GM18909 (cell line): Measurements from ENCODE around the gene CALB2.
"Not testable (repeated sequence)": the region's sequence is repeated elsewhere in the genome, so short reads cannot be mapped to it uniquely, and the experiment has no call there.

ENCODE experiments used
- ATAC-seq: cut with Tn5 transposase; IDR thresholded peaks from one replicate; pipeline ENCODE4 v1.9.1; 2021; ENCODE audit warnings: mild to moderate bottlenecking; ENCODE audit not compliant: unreplicated experiment, poor library complexity

CALB2 gene

DNA sequence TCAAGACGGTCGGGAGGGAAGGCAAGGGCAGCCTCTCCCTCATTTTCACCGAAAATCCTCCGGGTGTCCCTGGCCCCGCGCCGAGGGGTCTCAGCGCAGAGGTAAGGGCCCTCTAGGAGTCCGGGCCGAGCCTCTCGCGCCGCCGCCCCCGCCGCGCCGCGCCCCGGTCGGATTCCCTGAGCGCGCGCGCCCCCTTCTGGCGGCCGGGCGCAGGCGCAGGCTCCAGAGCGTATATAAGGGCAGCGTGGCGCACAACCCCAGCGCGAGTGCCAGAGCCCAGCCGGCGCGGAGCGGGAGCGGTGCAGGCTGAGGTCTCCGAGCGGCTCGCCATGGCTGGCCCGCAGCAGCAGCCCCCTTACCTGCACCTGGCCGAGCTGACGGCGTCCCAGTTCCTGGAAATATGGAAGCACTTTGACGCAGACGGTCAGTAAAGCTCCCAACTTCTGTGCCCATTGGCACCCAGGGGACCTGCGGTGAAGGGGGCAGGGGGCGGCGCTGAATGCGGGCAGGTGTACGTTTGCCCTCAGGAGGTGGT is at the start of gene CALB2:
Gene CALB2, plus strand, starts transcription at position 260 of the 535 bp plus-strand sequence. Its CDS starts 70 bp downstream, at position 330.
- peak; percentile 87 for ATAC-seq

GRCh38 chr16:71311553-71312158 is 46.9 kb upstream of the CALB2 start:
- ATAC-seq, result no peak

- not testable (repeated sequence) for ATAC-seq
These were observed 44.9 kb upstream of the CALB2 start for GRCh38 chr16:71313591-71313990.

DNA sequence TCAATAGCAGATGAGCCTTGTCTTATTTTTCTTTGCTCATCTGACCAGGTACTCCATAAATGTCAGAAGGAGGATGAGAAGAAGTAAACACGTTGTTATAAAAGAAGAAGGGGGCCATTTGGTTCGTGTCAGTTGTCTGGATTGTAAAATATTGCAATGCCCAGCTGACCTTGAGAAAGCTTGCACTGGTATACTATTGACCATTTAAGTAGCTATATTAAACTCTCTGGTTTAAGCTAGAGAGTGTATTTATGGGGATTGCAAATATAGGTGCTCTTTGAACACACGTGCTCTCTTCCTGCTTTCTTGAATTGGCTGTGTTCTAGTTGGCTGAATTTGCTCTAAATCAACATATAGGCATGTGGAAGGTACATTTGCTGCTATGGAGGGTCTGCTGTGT is 43.3 kb upstream of the CALB2 start:
- ATAC-seq, result no peak

- ATAC-seq, result no peak
These were observed 38.5 kb upstream of the CALB2 start for GRCh38 chr16:71319999-71320398.

DNA sequence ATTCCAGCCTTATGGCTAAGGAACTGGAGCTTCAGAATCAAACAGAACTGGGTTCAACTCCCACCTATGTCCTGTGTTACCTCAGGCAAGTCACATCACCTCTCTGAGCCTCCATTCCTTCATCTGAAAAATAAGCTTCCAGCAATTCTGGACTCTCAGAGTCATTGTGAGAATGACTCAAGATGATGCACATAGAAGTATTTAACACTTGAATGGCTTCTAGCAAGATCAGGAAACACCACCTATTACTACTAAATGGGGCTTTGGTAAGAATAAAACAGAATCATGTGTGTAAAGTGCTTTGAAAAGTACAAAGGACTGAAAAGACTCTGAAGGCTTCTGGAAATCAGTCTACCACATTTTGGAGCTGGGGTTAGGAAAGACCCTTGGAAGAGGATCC is 30.8 kb upstream of the CALB2 start:
- no peak for ATAC-seq

DNA sequence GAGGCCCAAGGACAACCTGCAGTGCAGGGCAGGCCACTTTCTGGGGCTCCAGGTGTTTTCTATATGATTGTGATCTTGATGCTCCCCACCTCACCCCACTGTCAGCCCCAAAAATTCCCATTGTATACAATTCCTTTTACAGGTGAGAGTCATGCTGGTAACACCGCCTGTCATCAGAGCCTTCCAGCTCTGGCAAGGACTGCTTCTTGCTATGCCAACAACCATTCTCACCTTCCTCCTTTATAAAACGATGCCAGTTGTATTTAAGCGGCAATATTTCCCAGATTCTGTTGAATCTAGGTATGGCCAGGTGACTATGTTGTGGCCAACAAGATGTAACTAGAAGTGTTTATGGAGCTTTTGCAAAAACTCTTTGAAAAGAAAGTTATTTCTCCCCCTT is 30.4 kb upstream of the CALB2 start:
- no peak for ATAC-seq

GRCh38 chr16:71337631-71338030 is 20.9 kb upstream of the CALB2 start:
- no peak for ATAC-seq

- ATAC-seq, result no peak
These were observed 20.3 kb upstream of the CALB2 start for GRCh38 chr16:71338193-71338592.

DNA sequence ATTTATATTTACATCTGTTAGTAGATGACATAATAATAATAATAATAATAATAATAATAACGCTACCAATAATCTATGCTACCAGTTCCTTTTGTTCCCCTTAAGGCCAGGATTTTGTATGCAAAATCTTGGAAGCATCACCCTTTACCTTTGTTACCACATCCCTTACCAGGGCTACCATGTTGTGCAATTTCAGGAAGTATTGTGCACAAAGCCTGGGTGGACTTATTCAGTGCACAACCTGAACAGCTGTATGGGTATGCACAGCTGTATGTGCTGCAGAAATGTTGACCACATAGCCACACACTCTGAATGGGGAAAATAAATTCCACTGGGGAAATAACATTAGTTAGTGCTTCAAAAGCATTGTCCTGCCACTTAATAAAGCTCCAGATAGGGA is 19.9 kb upstream of the CALB2 start:
- ATAC-seq, result no peak

- ATAC-seq, result no peak
These were observed 19.0 kb upstream of the CALB2 start for GRCh38 chr16:71339236-71340171.

DNA sequence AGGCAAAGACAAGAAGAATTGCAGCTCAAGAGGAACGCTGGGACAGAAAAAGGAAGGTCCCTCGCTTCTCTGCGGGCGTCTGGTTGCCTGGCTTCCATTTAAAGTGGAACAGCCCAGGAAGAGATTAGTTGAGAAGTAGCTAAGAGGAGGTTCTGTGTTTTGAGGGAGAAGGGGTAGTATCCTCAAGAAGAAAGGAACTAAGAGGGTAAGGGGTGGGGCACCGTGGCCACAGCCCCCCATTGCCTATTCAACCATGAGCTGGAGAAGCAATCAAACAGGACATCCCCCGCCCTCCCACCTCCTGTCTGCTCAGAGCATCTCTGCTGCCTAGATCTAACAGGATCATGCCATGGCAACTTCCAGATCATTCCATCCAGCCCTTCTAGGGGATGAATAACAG is 18.1 kb upstream of the CALB2 start:
- ATAC-seq, result no peak

DNA sequence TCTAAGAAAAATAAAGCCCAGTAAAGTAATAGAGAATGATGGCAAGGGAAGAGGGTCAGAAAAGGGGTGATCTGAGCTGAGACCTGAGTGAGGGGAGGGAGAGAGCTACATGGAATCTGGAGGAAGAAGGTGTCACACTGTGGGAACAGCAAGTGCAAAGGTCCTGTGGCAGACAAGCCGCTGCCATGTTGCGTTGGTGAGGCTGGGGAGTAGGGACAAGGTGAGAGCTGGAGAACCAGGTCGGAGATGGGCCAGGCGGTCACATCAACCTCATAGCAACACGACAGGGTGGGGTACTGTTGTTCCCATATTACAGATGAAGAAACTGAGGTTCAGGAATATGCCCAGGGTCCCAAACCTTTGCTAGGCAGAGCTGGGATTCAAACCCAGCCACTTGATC is 16.6 kb upstream of the CALB2 start:
- no peak for ATAC-seq

DNA sequence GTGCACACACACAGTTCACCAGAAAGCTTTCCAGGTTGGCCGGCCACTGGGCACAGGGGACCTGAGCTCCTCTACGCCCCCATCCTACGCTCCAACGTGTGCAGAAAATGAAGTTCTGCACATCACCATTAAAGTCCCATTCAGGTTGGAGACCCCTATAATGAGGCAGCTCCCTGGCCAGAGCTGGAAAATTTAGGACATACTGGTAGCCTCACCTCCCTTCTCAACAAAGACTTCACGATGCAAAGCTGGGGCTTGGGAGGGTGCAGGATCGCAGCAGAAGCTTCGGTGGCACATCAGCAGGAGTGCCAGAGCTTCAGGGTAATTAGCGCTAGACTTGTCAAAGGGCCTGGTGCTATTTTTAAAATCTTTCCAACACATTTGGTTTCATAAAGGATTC is 15.4 kb upstream of the CALB2 start:
- no peak for ATAC-seq

- no peak for ATAC-seq
These were observed 14.1 kb upstream of the CALB2 start for GRCh38 chr16:71344315-71344905.

DNA sequence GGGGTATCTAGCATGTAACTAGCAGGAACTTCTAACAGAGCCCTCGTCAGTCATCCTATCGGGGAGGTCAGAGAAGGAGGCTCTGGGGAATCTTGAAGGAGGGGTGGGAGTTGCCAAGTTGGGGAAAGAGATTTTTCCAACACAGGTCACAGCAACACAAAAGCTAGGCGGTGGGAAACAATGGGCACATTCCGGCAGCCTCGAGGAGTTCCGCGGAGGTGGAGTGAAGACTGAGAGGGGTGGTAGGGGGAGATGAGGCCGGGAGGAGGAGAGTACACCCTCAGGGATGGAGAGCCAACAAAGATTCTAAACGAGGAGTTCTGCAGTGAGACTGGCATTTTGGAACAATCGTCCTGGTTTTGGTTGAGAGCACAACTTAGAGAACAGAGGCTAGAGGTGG is 13.5 kb upstream of the CALB2 start:
- no peak for ATAC-seq

DNA sequence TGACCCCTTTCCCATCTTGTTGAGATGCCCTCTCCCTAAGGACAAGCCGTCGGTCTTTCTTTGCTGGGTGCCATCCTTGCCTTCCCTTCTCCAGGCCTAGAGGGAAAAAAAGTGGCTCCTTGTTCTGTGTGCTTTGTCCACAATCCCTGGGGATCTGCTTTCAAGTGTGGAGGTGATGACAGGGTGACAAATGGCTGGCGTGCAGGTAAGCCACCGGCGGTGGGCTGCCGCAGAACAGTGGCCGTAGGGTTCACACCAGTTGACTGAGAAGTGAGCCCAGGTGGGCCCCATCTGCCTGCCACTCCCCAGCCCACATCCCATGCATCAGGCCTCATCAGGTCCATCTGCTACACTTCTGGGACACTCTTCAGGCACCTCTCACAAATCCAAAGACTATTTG is 11.4 kb upstream of the CALB2 start:
- no peak for ATAC-seq

GRCh38 chr16:71348262-71349085 is 10.0 kb upstream of the CALB2 start:
- ATAC-seq, result no peak

- ATAC-seq, result no peak
These were observed 7.5 kb upstream of the CALB2 start for GRCh38 chr16:71350821-71351557.

DNA sequence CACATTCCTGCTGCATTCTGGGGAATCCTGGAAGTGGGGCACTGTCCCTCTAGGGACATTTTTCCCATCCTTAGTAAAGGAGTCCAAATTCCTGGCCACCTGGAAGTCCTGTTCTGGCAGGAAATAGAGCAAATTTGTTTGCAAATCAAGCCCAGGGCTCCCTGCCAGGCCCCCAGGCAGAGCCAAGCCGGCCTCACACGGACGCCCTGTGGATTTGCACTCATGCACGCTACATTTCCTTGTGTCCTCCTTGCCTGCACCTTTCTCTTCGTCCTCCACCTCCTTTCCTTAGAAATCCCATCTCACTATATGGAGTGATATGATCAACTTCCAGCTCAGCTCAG is 7.0 kb upstream of the CALB2 start:
- ATAC-seq, result no peak
